HG03064 (cell line): ENCODE results near the gene CDKN2AIPNL.

Experiments
- ATAC-seq: cut with Tn5 transposase; IDR thresholded peaks from one replicate; pipeline ENCODE4 v1.9.1; 2021; ENCODE audit warnings: low read depth; ENCODE audit not compliant: unreplicated experiment

Gene CDKN2AIPNL, protein sequence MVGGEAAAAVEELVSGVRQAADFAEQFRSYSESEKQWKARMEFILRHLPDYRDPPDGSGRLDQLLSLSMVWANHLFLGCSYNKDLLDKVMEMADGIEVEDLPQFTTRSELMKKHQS

DNA sequence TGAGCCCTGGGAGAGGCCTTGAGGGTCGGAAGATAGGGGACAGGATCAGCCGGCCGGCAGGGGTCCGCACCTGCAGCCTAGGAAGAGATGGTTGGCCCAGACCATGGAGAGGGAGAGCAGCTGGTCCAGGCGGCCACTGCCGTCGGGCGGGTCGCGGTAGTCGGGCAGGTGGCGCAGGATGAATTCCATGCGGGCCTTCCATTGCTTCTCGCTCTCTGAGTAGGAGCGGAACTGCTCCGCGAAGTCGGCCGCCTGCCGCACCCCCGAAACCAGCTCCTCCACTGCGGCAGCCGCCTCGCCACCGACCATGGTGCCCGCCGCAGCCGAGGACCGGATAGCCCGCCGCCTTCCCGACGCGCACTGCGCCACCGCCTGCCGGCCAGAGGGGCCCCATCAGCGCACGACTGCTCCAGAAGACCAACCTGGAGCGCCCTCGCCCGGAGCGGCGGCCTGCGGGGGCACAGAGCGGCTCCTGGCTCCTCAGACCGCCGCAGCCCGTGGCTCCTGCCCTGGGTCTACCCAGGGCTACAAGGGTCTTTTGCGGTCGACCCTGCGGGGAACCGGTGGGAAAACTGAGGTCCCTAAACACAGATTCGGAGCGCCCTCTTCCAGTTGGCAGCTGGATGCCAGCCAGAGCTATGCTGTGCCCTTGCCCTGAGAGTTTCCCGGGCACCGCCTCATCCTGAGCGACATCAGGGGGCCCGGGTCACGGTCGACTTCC, at the start of gene CDKN2AIPNL:
Gene CDKN2AIPNL, minus strand, starts transcription at position 336 of the 721 bp plus-strand sequence. Its CDS starts 27 bp downstream, at position 309.
- ATAC-seq, result peak; percentile 97

DNA sequence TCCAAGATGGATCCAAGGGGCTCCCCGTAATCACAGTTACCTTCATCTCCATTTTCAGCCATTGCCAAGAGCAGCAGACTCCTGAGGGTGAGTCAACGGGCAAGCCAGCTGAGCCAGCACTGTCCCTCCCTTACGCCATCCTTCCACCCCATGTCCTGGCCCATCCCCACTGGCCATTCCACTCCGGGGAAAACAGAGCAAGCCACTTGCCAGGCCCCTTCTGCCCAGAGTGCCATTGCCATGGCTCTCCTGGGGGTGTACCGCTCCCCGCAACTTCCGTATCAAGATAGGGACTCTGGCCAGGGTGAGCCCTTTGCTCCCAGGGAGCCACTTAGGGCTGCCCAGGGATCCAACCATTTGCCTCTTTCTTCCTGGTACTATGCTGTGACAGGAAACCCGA, 48.9 kb upstream of the CDKN2AIPNL start:
- no peak for ATAC-seq

DNA sequence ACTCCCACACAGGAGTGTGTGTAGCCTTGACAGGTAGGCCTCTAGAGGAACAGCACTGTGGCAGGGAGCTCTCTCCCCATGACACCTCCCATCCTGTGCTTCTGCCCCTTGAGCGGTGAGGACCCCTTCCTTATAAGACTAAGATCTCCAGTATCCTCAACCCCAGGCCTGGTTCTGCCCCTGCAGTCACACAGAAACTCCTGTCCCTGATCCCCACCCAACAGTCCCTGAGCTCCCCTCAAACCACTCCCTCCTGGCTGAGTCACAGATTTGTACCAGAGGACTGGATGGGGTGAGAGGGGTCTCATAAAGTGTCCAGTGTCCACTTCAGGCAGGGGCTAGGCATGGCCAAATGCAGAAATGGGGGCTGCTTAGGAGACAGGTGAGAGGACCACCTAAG, 47.8 kb upstream of the CDKN2AIPNL start:
- no peak for ATAC-seq

DNA sequence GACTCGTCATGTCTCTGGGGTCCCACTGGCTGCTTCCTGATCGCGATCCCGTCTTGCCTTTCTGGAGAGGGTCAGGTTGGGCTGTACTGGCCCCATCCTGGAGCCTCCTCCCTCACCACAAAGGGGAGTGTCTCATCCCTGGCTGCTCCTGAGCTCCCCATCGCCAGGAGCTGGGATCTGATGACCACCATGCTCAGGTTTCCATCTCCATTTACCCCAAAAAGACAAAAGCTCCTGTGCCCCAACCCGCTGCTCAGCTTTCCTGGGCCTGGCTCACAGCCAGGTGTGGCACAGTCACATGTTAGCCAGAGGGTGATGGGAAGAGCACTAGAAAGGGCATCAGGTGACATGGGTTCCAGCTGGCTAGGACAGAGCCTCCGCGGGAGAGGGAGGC, 47.3 kb upstream of the CDKN2AIPNL start:
- no peak for ATAC-seq

DNA sequence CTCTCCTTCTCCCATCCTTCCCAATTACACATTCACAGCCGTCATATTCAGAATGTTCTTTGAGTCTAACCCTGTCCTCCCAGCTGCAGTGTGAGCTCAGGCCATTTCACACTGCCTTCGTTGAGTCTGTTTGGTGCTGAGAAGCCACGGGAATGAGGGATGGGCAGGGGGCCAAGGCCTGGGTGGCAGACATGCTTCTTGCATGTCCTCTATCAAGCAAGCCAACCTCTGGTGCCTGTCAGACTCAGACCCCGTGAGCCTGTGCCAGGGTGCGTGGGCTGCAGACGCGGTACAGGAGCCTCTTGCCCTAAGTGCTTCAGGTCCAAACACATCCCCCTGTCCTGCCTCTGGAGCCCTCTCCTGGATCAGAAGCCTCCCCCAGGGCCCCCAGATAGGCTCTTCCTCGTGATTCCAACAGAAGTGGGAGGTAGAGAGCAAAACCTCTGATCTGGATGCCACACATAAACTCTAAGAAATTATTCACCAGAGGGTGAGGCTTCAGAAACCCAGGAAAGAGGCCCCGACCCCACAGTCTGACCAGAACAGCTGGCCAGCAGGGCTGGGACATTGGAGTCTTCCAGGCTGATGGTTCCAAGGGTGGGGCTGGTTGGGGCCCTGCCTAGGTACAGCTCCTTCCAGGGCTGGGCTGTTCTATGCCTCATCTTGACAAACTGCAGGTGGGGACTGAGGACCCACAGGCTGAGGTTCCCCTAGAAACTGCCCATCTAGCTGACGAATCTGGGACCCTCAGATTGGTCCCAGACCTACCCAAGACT, 46.7 kb upstream of the CDKN2AIPNL start:
- ATAC-seq, result no peak

DNA sequence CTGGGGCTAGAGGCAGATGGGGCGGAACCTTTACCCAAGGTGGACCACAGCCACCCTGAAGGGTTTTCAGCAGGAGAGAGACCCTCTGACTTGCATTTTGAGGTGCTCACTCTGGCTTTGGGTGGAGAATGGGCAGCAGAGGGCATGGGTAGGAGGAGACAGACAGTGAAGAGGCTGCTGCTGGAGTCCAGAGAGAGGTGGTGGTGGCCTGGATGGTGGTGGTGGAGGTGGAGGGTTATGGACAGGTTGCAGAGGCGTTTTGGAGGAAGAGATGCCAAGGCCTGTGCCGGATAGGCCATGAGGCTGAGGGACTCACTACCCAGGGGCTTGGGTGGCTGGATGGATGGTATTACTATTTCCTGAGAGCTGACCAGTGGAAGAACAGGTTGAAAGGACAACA, 46.1 kb upstream of the CDKN2AIPNL start:
- ATAC-seq, result no peak

DNA sequence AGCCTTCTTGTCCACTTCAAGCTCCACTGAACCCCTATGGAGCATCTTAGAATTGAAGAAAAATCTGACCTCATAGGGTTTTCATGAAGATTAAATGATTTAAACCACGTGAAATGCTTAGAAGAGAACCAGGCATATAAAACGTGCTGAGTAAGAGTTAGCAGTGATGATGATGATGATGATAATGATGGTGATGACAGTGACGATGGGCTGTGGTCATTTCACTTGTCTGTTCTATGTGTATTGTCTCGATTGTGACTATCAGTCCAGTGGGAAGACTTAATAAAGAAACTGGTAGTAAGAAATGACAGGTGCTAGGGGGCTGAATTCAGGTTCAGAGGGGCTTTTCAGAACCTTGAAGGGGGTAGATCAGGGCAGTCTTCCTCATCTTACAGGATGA, 45.1 kb upstream of the CDKN2AIPNL start:
- no peak for ATAC-seq

DNA sequence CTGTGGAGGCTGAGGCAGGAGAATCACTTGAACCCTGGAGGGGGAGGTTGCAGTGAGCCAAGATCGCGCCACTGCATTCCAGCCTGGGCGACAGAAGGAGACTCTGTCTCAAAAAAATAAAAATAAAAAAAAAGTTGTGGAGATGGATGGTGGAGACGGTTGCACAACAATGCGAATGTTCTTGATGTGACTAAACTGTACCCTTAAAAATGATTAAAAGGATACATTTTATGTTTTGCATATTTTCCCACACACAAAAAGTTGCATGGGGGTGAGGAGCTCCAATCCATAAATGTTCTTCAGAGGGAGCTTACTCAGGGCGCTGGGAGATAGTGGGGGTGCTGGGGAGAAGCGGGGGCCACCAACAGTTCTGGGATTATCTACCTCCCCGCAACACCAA, 43.8 kb upstream of the CDKN2AIPNL start:
- ATAC-seq, result no peak

DNA sequence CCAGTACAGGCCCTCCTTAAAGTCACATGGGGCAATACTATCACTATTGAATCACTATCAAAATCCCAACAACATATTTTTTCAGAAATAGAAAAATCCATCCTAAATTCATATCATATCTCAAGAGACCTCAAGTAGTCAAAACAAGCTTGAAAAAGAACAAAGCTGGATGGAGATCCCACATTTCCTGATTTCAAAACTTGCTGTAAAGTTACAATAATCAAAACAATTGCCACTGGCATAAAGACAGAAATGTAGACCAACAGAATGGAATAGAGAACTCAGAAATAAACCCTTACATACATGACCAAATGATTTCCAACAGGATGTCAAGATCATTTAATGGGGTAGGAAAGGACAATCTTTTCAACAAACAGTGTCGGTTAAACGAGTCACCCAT, 41.3 kb upstream of the CDKN2AIPNL start:
- no peak for ATAC-seq

DNA sequence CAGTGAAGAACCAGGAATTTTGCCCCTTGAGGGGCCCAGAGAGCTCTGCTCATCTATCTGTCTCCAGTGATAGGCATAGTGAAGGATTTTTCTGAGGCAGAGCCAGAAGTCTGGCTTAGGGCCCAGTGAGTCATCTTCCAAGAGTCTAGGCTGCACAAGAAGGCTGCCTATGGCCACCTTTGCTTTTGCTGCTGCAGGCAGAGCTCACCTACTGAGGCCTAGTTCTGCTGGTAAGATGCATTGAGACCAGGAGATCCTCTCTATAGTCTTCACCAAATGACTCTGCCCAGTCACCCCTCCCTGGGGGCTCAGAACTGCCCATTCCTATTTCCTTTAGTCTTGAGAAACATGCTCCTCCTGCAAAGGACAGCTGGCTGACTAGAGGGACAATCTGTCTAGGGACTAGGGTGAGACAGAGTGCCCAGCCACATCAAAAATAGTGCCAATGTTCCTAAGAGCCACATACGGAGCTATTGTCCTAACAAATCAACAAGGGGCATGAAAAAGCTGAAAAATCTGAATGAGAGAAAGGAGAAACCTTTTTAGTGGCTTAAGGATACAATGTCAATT, 40.3 kb upstream of the CDKN2AIPNL start:
- ATAC-seq, result no peak

DNA sequence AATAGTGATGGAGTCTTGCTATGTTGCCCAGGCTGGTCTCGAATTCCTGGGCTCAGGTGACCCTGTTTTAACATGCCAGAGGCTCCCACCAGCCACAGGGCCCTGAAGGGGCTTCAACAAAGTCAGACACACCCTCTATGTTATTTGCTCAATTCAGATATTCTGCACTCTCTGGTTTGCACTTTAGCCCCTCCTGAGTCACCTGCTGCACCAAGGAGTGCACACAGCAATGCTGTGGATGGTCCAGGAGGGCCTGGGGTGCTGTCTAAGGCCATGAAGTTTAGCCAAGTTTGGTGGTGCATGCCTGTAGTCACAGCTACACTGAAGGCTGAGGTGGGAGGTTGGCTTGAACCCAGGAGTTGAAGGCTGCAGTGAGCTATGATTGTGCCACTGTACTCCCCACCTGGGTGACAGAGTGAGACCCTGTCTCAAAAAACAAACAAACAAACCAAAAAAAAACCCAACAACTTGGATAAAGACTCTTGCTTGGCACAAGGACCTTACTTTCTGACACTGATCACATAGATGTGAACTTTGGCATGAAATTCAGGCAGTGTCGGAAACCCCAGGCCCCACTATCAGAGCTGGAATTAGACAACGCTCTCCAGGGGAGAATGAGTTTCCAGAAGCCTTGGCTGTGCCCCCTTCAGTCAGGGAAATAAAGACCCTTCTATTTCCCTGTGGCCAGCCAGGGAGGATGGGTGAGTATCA, 39.7 kb upstream of the CDKN2AIPNL start:
- ATAC-seq, result no peak

DNA sequence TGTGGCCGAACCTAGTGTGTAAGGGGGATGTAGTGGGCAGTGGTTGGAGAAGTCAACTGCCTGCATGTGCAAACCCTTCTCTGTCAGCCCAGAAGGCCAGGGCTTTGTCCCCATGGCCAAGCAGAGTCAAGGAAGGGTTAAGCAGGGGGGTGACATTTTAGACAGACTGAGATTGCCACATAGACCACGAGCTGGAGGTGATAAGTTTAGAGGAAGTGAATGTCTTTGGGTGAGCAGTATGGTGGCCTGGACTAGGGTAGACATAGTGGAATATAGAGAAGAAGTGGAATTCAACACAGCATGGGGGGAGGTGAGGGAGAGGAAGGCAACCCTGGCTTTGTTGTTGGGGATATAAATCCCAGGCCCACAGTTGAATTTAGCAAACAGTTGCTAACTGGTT, 38.7 kb upstream of the CDKN2AIPNL start:
- ATAC-seq, result no peak

DNA sequence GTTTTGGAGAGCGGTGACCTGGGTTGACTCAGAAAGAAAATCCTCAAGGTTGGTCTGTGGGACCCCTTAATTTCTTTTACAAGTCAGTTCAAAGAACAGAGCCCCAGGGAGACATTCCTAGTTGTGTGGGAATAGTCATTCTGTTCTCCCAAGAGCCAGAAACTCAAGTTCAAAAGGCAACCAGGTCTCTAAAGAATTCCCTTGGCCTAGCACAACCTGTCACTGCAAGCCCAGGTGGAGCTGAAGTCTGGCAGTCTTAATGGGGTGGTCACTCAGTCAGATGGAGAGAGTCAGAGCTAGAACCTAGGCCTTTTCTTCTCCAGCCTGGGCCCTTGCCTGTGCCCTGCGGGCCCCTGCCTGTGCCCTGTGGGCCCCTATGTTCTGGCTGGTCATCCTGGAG, 37.5 kb upstream of the CDKN2AIPNL start:
- no peak for ATAC-seq

DNA sequence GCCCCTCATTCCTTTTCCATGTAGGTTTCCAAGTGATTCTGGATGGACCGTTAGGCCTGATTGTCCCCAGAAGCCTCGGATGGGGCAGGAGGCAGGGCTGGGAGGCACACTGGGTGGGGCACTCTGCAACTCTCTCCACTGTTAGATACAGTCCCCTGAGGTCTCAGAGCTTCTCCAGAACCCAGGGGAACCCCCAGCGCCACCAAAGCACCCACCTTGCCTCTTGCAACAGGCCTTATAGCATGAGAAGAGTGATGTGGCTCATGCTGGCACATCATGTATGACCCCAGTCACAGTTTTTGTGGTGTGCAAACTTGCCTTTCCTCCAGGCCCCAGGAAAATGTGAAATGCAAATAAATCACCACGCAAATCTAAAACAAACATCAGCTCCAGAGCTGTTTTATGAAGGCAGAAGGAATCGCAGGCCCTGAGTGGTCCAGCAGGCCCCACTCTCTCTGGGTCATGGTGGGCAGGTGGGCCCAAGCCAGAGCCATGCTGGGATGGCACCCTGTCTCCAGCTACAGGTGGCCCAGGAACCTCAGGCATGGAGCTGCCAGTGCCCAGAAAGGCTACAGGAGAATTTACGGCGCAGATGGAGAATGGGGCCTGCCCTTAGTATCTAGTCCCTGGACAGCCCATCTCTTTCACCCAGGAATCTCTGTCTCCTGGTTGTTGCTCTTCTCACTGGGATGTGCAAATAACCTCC, 36.3 kb upstream of the CDKN2AIPNL start:
- no peak for ATAC-seq

DNA sequence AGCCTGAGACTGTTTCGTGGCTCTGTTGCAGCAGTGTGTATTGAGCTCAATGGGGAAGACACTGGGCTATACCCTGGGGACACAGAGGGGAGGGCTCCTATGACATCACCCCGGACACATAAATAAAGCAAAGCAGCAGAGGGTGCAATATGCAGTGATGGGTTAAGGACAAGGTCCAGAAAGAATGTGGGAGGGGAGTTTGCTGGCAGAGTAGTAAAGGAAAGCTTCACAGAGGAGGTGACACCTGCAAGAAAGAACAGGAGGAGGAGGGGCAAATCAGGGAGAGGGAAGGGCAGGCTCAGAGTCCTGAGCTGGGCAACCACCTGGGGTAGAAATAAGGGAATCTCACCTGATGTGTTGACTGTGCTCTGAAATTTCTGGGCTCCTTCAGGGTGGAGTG, 35.3 kb upstream of the CDKN2AIPNL start:
- no peak for ATAC-seq

DNA sequence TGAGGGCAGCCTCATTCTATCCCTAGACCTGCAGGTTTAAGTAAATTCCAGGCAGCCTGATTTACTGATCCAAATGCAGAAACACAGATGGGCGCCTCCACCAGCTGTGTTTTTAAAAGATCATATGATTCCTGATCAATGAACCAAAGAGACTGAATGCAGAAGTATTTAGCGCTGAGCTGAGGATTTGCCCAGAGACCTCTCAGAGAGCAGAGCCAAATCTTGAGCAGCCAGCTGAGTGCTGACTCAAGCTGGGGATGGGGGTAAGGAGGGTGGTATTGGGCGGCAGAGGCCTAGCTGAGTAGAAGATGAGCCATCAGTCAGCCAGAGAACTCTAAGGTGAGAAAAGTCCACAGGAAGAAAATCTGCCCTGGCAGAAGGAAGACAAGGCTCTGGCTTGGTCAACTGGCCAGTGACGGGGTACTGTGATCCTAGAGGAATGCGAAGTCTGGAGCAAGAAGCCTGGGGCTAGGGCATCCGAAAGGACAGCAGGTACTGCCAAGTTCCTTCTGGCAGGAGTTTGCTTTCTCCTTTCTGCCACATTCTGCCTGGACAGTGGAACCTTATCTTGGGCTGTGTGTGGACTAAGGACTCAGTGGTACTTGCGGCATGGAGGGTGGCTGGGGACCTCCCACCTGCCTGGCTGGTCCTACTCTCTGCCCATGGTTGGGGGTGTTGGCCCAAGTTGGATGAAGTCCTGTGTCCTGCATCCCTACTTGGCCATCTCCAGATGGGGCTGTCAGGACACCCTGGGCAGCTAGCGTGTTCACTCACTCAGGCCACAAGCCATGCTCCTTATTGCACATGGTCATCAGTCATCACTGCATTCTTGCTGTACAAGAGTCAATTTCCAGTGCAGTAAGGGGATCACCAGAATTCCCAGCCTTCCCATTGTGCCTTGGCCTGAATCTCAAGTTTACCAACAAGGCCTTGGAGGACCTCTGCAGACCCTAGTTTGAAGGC, 34.5 kb upstream of the CDKN2AIPNL start:
- ATAC-seq, result no peak

DNA sequence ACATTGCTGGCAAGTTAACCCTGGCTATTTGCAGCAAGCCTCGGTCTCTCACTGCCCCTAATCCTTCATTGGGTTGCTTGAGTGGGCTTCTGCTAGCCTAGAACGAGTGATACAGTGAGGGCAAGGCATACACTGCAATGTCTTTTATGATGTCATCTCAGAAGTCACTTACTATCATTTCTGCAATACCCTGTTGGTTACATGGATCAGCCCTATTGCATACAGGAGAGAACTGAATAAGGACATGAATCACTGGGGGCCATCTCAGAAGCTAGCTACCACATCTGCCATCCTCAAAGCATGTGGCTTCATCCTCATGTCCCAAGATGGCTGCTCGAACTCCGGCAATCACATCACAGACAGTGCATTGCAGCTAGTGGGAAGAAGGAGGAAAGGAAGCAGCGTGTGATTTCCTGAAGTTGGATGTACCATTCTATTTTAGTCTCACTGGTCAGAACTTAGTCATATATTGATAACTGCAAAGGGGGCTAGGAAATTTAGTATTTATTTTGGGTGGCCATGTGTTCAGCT, 33.3 kb upstream of the CDKN2AIPNL start:
- ATAC-seq, result no peak

DNA sequence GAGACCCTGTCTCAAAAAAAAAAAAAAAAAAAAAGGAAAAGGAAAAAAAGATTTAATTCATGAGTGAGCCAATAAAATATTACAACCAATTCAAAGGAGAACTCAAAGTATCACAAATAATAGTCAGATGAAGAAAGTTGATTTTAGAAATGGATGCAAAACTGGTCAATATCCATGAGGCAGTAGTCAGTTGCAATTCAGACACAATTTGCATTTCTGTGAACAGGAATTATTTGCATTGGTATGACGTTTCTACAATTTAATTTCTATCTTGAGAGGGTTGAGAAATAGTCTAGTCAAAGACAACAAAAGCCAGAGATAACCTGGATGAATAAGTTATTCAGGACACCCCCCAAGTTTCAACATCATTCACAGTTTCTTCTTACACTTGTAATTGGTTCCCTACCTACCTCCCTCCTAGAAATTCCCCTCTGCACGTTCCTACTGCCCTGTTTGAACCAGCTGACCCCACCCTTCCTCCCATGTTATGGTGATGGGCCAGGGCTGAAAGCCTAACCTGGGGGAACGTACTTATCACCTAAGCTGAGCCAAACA, 28.6 kb upstream of the CDKN2AIPNL start:
- ATAC-seq, result no peak

DNA sequence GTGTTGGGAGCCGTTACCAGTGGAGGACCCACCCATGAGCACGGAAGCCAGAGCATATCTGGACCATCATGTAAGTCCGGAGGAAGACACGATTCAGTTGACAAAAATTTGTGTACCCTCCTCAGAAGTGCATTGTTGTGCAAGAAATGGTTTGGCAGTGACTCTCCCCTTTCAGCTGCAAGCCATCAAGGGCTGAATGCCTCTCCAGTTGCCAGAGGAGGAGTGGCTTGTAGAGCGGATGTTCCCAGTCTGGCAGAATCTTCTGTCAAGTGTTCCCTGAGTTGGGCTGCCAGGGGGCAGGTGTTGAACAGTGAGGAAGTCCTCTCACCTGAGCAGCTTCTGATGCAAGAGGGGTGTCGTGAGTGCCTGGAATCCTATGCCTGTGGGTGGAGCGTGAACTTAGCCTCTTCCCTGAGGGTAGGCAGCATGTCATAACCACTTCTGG, 27.6 kb upstream of the CDKN2AIPNL start:
- ATAC-seq, result no peak
